HG03280 (cell line): ENCODE data around the gene SRRM3.
"Not testable (repeated sequence)": the region's sequence is repeated elsewhere in the genome, so short reads cannot be mapped to it uniquely, and the experiment has no call there.

Source experiments
- ATAC-seq: cut with Tn5 transposase; IDR thresholded peaks from one replicate; pipeline ENCODE4 v1.9.1; 2021; ENCODE audit warnings: mild to moderate bottlenecking, moderate library complexity; ENCODE audit not compliant: unreplicated experiment

SRRM3 gene

DNA sequence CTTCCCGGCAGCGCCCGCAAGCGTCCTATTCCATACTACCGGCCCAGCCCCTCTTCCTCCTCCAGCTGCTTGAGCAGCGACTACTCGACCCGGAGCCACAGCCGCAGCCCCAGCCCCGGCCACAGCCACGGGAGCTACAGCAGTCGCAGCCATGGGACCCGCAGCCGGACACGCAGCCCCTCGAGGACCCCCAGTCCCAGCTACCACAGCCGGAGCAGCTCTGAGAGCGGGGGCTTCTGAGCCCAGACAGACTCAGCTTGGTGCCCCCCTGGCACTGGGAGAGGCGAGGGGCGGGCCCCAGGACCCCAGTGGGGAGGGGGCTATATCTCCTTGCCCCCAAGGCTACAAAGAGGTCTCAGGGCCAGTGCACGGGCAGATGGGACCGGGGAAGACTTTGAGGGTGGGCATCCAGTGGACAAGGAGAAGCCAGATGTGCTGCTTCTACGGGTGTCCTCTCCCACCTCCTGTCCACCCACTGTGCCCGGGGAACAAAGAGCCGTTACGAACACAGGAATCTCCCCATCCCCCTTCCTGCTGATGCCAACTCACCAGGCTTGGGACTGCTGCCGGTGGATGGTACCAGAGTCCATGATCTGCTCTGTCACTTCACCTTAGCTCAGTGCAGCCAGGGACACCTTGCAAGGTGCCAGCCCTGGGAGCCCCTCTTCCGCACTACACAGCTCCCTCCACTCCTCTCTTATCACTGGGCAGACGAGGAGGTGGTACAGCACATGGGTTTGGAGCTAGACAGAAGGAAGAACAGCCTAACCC, 84.1 kb downstream of the SRRM3 start:
- ATAC-seq, result no peak

DNA sequence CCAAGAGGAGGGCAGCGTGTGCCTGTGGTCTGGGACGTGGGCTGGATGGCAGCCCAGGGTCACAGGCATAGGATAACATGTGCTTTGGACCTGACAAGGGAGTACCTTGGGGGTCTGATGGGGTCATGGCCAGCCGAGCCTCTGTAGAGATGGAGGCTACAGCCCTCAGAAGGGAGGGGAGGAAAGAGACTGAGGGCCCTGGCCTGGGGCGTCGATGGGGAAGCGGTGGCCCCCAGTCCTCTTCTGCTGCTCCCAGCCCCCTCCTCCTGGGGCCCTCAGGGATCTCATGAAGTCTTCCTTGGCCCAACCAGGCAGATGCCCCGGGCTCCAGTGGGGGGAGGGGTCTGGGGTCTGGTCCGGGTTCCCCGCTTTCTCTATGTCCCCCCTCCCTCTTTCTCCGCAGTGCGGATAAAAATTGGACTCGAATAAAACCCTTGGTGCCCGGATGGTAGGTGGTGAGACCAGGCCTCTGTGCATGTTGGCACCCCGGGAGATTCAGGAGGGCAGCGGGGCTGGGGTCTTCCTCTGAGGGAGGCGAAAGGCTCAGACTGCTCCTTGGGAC, 85.2 kb downstream of the SRRM3 start:
- no peak for ATAC-seq

DNA sequence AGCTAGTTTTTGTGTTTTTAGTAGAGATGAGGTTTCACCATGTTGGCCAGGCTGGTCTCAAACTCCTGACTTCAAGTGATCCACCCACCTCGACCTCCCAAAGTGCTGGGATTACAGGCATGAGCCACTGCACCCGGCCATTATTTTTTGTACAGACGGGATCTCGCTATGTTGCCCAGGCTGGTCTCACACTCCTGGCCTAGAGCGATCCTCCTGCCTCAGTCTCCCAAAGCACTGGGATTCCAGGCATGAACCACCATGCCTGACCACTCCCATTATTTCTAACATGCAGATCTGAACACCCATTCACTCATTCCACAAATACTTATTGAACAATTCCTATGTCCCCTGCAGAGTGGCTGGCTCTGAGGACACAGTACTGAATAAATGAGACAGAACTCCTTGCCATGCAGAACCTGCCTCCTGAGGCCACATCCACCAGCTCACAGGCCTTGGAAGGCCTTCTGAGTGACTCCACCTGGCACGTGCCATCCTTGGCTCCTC, 89.2 kb downstream of the SRRM3 start:
- not testable (repeated sequence) for ATAC-seq

DNA sequence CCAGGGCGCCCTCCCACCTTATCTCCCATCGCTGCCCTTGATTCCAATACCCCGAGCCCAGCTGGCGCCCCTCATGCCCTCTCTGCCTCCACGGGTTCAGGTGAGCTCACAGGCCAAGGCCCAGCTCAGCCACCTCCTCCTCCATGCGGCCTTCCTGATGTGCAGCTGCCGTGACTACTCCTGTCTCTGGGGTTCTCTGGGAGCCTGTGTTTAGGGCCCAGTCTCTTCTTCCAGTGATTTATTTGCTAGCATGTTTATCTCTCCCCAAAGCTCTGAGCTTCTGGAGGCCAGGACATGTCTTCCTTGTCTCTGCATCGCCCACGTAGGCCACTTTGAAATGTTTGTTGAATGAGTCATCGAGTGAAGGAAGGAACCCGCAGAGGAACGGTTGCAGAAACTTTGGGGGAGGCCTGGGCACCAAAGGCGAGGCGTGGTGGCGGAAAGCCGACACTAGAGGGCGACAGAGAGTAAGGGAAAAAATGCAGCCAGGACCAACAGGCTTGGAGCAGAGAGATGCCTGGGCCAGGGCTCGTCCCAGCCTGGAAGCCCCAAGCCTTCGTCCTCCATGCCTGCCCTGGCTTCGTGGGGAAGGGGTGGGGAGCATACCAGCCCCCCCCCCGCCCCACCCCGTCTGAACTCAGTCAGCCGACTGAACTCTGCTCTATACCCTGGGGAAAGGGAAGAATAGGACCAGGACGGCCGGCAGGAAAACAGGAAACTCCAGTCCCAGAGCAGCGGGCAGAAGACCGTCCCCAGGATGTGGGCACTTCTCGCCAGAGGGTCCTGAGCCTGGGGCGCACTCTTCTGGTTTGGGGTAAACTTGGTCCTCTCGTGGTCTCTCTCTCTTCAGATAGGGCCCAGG, 89.9 kb downstream of the SRRM3 start:
- ATAC-seq, result peak; percentile 72

DNA sequence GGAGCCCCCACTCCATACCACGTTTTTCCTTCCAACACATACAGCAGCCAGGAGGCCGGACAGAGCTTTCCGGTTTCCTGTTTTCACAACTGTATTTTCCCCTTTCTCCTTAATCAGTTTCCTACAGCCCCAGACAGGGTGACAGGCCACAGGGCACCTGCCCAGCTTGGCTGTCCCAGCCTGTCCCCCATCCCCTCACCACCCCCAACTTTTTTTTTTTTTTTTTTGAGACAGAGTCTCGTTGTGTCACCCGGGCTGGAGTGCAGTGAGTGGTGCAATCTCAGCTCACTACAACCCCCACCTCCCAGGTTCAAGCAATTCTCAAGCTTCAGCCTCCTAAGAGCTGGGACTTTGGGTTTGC, 90.5 kb downstream of the SRRM3 start:
- no peak for ATAC-seq

DNA sequence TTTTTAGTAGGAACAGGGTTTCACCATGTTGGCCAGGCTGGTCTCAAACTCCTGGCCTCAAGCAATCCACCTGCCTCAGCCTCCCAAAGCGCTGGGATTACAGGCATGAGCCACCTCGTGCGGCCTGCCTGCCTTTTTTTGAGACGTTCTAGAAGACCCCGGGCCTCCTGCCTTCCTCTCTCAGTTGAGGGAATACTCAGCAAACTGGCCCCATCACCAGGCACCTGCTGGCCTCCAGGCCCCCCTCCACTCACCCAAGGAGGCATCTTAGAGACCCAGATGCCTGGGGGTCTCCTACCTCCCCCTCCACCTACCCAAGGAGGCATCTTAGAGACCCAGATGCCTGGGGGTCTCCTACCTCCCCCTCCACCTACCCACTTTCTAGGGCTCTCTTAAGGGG, 91.2 kb downstream of the SRRM3 start:
- not testable (repeated sequence) for ATAC-seq

DNA sequence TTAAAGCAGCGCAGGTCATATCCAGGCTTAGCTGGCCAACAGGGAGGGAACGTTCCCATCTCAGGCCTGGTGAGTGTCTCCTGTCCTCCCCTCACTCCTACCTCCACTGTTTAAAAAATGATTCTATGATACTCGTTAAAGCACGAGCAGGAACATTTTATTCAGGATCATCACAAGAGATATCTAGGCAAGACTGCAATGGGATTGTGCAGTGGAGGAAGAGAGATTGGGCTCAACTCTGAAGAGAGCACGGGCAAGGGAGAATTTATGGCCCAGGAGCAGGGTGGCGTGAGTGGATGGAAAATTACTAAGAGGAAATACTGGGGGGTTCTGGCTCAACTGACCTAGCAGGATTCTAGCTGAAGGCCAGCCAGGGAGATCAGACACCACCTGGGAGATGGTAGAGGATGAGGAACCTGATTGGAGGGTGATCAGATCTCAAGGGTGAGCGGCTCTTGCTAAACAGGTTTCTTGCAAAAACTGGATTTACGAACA, 91.8 kb downstream of the SRRM3 start:
- ATAC-seq, result no peak

DNA sequence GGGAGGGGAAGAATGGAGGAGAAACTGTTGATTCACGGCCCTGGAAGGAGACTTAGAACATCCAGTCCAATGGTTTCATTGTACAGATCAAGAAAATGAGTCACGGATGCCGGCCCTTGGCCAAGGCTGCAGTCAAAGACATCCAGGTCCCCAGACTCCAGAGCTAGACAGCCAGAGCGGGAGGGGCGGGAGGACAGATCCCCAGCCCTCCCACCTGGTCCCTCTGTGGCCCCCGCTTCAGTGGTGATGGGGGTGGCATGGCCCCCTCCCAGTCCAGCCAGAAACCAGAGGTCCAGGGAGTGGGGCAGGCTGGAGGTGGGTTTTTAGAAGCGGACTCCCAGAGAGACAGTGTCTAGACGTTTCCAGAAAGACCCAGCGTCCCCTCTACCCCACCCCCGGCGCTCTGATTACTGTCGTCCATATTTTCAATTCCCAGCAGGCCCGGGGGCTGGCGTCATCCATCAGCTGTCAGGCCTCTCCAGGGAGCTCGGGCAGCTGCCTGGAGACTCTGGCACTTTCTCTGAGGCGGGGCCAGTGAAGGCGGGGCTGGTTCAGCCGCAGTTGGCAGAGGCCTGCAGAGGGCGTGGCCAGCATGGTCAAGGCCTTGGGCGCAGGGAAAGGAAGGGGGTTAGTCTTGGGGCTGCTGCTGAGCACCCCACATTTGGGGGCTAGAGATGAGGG, 92.8 kb downstream of the SRRM3 start:
- no peak for ATAC-seq

DNA sequence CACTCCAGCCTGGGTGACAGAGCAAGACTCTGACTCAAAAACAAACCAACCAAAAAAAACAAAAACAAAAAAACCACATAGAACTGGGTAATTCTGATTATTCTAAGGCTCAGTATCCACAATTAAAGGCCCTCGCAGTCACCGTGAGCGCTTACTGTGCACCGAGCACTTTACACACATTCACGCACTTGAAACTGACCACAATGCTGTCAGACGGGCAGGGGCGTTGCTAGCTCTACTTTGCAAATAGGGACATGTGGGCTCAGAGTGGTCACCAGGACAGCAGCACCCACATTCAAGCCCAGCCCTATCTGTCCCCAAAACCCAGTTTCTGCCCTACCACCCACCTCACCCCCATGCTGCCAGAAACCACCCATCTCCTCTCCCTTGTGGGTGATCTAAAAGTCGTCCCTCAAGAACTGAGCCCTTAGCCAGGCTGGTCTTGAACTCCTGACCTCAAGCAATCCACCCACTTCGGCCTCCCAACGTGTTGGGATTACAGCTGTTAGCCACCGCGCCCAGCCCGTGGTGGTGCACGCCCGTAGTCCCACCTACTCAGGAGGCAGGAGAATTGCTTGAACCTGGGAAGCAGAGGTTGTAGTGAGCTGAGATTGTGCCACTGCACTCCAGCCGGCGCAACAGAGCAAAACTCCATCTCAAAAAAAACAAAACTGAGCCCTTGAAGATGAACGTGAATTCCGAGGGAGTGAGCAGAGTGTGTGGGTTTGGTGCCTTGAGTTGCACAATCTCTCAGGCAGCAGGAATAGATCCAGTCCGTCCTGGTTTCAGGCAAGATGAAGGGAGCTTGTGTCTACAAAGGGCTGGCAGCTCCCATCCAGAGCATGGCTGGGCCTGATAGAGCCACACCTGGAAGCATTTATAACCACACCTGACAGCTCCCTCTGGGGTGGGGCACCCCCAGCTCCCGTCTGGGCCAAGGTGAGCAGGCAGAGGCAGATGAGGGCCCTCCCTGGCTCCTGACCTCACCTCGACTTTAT, 95.3 kb downstream of the SRRM3 start:
- no peak for ATAC-seq

DNA sequence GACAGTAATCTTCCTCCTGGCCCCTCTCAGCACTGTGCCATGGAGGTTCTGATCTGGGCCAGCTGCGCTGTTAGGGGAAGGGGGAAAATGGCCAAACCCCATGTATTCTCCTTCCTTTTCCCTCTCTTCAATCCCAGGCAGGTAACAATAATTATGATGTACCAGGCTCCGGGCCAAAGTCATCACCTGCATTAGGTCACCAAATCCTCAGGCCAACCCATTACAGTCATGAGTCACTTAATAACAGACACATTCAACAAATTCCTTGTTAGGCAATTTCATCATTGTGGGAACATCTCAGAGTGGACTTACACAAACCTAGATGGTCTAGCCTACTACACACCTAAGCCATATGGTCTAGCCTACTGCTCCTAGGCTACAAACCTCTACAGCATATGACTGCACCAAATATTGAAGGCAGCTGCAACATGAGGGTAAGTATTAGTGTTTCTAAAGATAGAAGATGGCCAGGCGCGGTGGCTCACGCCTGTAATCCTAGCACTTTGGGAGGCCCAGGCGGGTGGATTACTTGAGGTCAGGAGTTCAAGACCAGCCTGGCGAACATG, 98.6 kb downstream of the SRRM3 start:
- ATAC-seq, result no peak

DNA sequence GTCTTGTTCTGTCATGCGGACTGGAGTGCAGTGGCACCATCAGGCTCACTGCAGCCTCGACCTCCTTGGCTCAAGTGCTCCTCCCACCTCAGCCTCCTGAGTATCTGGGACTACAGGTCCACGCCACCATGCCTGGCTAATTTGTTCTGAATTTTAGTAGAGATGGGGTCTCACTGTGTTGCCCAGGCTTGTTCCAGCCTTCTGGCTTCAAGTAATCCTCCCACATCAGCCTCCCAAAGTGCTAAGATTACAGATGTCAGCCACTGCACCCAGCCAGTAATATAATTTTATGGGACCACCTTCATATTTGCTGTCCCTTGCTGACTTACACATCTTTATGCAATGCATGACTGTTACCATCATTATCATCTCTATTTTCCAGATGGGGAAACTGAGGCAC, 99.3 kb downstream of the SRRM3 start:
- no peak for ATAC-seq

DNA sequence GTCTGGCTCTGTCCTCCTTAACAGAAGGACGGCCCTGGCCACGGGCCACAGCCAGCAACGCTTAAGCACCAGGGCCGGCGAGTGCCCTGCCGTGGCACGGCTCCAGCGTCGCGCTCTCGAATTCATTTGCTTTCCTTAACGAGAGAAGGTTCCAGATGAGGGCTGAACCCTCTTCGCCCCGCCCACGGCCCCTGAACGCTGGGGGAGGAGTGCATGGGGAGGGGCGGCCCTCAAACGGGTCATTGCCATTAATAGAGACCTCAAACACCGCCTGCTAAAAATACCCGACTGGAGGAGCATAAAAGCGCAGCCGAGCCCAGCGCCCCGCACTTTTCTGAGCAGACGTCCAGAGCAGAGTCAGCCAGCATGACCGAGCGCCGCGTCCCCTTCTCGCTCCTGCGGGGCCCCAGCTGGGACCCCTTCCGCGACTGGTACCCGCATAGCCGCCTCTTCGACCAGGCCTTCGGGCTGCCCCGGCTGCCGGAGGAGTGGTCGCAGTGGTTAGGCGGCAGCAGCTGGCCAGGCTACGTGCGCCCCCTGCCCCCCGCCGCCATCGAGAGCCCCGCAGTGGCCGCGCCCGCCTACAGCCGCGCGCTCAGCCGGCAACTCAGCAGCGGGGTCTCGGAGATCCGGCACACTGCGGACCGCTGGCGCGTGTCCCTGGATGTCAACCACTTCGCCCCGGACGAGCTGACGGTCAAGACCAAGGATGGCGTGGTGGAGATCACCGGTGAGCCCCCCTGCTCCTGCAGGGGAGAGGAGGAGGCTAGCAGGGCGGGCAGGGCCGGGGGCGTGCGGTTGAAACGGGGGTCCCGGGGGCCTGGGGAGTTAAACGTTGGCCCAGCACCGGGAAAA, 100.9 kb downstream of the SRRM3 start, which contains the start of gene HSPB1:
Gene HSPB1, plus strand, starts transcription at position 327 of the 855 bp plus-strand sequence. Its CDS starts 40 bp downstream, at position 367.
- ATAC-seq, result peak; percentile 57

DNA sequence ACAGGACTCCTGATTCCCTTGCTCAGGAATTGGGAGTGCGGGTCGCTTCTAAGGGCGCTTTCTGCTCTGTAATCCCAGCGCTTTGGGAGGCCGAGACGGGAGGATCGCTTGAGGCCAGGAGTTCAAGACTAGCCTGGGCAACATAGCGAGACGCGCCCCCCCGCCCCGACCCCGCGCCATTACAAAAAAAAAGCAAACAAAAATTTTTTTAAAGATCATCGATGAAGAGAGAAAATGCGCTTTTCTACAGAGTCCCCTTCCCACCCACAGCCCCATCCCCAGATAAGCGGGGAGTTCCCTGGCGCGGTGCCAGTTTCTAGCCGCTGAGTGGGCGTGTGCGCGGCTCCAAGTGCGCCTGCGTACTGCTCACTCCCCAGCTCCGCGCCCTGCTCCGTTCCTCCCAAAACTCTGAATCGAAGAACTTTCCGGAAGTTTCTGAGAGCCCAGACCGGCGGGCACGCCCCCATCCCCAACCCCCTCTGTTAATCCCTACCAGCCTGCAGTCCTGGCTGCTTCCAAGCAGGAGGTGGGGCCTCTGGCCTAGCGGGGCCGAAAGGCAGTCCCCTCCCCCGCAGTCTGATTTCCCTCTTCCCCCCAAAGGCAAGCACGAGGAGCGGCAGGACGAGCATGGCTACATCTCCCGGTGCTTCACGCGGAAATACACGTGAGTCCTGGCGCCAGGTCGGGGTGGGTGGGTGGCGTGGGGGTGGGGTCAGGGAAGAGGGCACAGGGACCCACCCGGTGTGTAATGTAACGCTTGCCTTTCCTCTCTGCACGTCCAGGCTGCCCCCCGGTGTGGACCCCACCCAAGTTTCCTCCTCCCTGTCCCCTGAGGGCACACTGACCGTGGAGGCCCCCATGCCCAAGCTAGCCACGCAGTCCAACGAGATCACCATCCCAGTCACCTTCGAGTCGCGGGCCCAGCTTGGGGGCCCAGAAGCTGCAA, 101.8 kb downstream of the SRRM3 start:
- no peak for ATAC-seq

DNA sequence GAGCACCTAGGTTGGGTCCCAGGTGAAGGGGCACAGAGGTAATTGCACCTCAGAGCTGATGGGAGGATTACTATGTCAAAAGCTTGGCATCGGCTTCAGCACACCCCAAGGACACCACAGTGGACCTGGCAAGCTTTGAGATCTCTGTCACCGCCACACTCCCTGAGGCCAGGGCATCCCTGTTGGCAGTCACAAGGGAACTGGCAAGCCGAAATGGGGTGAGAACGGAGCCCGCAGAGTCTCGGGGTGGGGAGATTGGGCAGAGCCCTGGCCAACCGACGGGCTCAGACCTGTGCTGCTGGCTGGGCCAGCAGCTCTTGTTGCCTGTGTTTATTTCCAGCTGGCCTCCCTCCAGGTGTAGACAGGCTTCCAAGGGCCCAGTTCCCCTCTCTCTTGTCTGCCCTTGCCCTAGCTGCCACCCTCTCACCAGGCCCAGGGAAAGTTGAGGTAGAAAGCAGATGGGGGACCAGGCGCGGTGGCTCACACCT, 103.2 kb downstream of the SRRM3 start:
- no peak for ATAC-seq

DNA sequence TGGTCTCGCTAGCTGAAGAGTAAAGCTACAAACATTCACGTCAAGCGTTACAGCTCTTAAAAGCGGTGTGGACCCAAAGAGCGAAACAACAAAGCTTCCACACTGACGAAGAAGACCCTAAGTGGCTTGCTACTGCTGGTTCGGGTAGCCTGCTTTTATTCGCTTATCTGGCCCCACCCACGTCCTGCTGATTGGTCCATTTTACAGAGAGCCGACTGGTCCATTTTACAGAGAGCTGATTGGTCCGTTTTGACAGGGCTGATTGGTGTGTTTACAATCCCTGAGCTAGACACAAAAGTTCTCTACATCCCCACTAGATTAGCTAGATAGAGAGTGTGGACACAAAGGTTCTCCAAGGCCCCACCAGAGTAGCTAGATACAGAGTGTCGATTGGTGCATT, 107.2 kb downstream of the SRRM3 start:
- not testable (repeated sequence) for ATAC-seq

DNA sequence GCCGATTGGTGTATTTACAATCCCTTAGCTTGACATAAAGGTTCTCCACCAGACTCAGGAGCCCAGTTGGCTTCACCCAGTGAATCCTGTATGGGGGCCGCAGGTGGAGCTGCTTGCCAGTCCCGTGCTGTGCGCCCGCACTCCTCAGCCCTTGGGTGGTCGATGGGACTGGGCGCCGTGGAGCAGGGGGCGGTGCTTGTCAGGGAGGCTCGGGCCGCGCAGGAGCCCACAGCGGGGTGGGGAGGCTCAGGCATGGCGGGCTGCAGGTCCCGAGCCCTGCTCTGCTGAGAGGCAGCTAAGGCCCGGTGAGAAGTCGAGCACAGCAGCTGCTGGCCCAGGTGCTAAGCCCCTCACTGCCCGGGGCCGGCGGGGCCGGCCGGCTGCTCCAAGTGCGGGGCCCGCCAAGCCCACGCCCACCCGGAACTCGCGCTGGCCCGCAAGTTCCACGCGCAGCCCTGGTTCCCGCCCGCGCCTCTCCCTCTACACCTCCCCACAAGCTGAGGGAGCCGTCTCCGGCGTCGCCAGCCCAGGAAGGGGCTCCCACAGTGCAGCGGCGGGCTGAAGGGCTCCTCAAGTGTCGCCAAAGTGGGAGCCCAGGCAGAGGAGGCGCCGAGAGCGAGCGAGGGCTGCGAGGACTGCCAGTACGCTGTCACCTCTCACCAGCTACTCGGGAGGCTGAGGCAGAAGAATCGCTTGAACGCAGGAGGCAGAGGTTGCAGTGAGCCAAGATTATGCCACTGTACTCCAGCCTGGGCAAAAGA, 107.8 kb downstream of the SRRM3 start:
- ATAC-seq, result not testable (repeated sequence)
